SK-N-MC (cell line): Measurements from ENCODE around the gene AUTS2.

Experiments
- EZH2 ChIP-seq: fragments of 200-600 bp; sonication (generic); IDR thresholded peaks from one replicate; pipeline ENCODE4 v1.6.1; 2017; ENCODE audit warnings: antibody characterized with exemption
- FOXP2 ChIP-seq: optimal IDR thresholded peaks from 2 replicates; pipeline ENCODE3; 2011; ENCODE audit warnings: mild to moderate bottlenecking, moderate library complexity; ENCODE audit not compliant: insufficient read depth; ENCODE audit errors: extremely low read length, control extremely low read depth
- POLR2AphosphoS5 ChIP-seq: IDR thresholded peaks from 2 replicates; pipeline ENCODE4 v1.6.1; 2012; ENCODE audit warnings: mild to moderate bottlenecking, low read depth, low read length, borderline replicate concordance

DNA sequence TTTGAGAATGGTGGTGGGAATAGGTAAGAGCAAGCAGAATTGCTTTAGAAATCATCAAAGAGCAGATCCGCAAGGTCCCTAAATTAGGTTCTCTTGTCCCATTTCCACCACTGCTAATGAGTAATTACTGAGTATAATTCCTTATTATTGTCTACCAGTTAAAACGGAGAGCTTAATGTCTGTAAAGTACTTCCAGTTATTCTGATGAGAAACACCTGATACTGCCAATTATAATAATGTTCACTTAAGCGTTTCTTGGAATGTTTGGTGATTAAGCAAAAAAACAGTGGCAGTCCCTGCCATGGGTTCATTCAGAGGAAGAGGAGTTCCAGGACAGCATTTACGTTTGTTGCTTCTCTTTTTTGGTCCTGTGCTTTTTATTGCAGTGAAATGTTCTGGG, 1175.1 kb downstream of the AUTS2 start:
- no peak for TF ChIP-seq POLR2AphosphoS5
- no peak for TF ChIP-seq EZH2
- no peak for TF ChIP-seq FOXP2
